HG02642 (cell line): ENCODE measurements around the gene GRAMD1C.
"Not testable (repeated sequence)": the region's sequence is repeated elsewhere in the genome, so short reads cannot be mapped to it uniquely, and the experiment has no call there.

Source experiments
- ATAC-seq: cut with Tn5 transposase; IDR thresholded peaks from one replicate; pipeline ENCODE4 v1.9.1; 2021; ENCODE audit warnings: mild to moderate bottlenecking; ENCODE audit not compliant: unreplicated experiment, poor library complexity

GRAMD1C gene

GRCh38 chr3:113849841-113850240 lies 11.3 kb downstream of the GRAMD1C start:
- not testable (repeated sequence) for ATAC-seq

DNA sequence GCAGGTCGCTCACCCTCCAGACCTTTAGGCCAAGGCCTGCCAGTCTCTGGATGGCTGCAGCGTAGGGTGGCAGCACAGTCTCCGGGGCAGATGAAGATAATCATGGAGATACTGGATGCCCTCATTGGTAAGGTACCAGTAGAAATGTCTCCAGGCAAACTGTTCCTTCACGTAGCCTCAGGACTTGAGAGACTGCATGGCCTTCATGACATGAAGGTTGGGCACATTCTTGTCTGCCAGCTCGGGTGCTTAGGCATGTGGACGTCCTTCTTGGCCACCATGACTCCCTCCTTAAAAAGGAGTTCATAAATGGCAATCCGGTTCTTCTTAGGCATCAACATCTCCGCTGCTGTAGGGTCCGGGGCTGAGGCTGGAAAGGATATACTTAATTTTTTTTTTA lies 11.8 kb downstream of the GRAMD1C start:
- ATAC-seq = not testable (repeated sequence)

GRCh38 chr3:113852506-113852905 lies 13.9 kb downstream of the GRAMD1C start:
- no peak for ATAC-seq

DNA sequence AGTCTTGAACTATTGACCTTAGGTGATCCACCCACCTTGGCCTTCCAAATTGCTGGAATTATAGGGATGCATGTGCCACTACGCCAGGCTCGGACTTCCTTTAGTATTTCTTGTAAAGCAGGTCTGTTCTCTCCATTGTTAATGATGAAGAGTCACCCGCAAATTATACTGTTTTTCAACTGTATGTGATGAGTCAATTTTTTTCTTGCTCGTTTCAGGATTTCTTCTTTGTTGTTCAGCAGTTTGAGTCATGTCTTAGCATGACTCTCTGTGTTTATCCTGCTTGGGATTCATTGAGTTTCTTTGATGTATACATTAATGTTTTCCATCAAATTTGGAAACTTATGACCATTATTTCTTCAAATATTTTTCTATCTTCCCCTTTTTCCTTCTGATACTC lies 28.9 kb downstream of the GRAMD1C start:
- no peak for ATAC-seq

DNA sequence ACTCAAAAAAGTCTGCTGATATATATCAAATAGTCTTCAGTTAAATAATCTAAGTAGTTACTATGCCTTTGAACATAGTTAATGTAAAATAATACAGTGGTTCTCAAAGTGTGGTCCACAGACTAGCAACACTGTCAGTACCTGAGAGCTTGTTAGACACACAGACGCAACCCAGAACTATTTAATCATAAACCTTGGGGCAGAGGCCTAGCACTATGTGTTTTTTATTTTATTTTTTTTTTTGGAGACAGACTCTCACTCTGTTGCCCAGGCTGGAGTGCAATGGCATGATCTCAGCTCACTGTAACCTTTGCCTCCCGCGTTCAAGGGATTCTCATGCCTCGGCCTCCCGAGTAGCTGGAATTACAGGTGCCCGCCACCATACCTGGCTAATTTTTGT lies 34.7 kb downstream of the GRAMD1C start:
- ATAC-seq = no peak

DNA sequence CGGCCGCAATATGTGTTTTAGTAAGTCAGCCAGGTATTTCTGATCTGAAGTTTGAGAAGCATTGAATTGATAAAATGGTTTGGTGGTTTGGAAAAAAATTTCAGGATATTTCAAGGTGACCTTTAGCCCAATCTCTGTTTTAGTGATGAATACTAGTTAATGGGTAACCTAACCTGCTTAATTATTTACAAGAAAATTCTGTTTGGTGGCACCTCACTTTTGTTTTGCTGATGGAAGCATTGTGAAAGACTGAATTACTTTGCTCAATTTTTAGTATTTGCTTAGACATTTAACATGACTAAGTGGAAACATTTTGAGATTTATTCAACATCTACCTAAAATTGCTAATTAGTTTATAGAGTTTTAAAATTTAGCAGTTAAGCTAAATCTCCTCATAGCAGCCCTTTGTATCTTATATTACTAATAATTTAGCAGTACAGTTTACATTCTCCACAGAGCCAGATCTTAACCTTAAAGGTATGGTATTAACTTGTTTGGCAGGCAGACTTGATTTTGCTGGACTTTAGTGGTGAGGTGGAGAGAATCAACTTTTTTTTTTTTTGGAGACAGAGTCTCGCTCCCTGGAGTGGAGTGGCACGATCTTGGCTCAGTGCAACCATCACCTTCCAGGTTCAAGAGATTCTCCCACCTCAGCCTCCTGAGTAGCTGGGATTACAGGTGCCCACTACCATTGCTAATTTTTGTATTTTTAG lies 35.4 kb downstream of the GRAMD1C start:
- no peak for ATAC-seq

DNA sequence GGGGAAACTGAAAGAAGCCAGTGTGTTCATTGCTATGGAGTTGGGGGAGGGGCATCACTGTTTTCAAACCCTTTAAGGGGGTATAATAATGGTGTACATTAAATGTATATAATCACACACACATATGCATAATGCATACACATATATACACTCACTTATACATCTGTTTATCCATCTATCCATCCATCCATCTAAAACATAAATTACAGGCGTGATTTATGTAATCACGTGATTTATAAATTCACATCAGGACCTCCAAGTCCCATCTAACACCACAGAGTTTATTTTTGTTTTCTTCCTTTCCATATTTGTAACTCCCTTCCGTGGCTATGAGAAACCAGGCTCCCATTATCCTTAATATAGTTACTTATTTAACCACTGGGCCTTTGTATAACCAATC lies 39.8 kb downstream of the GRAMD1C start:
- no peak for ATAC-seq

DNA sequence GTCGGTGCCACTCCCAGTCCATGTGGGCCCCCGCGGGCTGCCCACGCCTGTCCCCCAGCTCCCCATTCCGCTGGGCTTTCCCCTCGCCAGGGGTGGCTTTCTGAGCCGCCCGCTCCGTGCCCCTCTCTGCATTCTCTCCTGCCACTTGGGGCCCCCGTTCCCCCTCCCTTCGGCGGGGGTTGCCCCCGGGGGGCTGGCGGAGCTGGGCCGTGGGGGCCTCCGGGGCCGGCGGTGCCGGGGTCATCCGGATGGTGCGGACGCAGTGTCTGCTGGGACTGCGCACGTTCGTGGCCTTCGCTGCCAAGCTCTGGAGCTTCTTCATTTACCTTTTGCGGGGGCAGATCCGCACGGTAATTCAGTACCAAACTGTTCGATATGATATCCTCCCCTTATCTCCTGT lies 46.5 kb downstream of the GRAMD1C start:
- no peak for ATAC-seq

DNA sequence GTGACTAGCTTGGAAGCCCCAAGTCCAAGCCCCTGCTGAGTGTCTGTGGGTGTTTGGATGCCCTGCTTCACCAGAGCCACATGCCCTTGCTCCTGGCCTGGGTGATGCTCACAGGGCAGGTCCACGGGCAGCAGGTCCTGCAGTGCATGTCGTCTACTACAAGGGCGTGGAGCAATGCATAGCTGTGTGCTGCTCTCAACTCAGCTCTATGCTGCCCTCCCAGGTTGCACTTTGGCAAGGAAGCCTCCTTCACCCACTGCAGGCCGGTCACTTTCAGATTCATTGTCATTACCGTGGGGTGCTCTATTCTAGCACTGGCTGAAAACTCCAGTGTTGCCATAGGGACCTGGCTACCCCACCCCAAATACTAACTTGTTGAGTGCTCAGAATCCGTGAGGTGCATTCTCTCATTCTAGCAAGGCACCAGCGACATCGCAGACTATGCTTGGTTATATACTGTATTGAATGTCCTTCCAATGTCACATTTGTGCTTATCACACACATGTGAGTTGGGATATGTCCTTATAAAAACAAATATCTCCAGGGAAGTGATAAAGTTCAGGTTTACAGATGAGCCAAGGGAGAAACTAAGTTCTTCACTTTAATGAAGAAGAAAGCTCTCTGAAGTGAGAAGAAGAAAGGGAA lies 51.8 kb downstream of the GRAMD1C start:
- ATAC-seq = no peak

- ATAC-seq = no peak
These were observed 56.3 kb downstream of the GRAMD1C start for GRCh38 chr3:113894927-113895326.

DNA sequence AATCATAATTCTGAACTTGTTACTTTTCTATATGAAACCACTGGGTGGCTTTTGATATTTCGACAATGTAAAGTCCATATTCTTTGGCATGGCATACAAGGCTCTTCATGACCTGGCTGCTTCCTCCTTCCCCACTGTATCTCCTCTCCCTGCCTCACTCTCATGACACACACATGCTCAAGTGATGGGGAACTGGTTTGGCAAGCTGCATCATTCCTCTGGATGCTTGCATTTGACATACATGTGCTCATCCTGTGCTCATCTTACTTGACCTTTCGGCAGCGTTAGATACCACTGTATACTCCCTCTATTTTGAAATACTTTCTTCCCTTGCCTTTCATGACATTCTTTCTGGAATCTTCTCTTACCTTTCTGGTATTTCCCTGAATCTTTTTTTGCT lies 57.4 kb downstream of the GRAMD1C start:
- no peak for ATAC-seq

- ATAC-seq = no peak
These were observed 58.3 kb downstream of the GRAMD1C start for GRCh38 chr3:113896930-113897329.

GRCh38 chr3:113897373-113897777 lies 58.8 kb downstream of the GRAMD1C start:
- no peak for ATAC-seq

GRCh38 chr3:113898892-113899291 lies 60.3 kb downstream of the GRAMD1C start:
- ATAC-seq = no peak

GRCh38 chr3:113906568-113907140 lies 68.1 kb downstream of the GRAMD1C start:
- no peak for ATAC-seq

DNA sequence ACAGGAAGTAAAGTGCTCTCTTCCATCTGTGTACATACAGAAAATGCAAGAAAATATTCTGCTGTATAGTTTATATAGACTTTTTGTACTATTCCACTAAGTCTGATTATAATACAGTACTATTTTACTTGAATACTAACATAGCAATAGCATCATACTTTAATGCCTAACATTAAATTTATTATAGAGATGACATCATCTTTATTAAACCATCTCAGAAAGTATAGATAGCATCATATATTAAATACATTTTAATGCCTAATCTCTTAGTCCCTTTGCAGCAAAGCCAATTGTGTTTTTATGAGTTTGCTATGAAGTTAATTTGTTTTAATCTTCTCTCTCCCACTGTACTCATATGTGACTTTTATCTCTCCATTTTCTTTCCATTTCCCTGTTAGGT lies 69.5 kb downstream of the GRAMD1C start:
- ATAC-seq = no peak

DNA sequence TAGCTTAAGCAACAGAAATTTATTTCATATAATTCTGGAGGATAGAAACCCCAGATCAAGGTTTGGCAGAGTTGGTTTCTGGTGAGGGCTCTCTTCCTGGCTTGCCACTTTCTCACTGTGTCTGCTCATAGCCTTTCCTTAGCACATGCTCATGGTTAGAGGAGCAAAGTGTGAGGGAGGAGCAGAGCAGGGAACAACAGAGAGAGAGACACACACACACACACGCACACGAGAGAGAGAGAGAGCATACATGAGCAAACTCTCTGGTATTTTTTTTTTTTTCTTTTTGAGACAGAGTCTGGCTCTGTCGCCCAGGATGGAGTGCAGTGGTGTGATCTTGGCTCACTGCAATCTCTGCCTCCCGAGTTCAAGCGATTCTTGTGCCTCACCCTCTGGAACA lies 72.4 kb downstream of the GRAMD1C start:
- no peak for ATAC-seq

DNA sequence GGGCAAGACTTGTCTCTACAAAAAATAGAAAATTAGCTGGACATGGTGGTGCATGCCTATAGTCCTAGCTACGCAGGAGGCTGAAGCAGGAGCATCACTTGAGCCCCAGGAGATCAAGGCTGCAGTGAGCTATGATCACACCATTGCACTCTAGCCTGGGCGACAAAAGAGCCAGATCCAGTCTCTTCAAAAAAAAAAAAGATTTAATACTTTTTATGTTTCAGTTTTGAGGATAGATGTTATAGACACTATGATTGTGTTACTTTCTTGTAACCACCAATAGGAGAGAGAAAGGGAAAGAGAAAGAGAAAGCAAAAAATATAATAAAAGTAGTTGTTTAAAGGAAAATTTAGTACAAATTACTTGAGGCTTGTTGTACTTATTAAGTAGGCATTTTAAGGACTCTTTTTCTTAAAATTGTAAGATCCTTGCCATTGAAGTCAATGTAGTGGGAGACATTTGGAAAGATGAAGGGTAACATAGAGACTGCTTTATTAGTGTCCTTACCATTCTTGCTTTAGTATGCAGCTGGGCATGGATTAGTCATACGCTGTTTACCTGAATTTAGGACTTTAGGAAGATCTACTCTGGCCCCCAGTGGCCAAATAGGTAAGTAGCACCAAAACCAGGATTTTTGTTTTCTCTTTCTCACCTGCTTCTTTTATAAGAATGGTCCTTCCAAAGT lies 74.1 kb downstream of the GRAMD1C start:
- peak; percentile 89 for ATAC-seq

- ATAC-seq = no peak
These were observed 76.1 kb downstream of the GRAMD1C start for GRCh38 chr3:113914646-113915045.

DNA sequence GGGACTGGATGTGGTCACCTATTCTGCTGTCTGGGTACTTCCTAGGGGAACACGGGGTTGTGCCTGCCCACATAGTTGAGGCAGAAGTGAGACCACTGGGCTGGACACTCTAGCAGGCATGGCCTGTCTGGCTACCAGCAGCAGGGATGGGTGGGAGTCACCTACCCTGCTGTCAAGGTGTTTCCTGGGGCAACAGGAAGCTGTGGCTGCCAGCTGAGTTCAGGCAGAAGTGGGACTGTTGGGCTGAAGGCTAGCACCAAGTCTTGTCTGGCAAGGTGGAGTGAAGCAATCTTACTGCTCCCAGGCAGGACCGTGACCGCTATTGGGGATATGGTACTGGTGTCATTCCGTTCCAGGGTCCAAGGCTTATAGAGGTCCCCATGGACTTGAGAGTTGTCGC lies 89.0 kb downstream of the GRAMD1C start:
- no peak for ATAC-seq

DNA sequence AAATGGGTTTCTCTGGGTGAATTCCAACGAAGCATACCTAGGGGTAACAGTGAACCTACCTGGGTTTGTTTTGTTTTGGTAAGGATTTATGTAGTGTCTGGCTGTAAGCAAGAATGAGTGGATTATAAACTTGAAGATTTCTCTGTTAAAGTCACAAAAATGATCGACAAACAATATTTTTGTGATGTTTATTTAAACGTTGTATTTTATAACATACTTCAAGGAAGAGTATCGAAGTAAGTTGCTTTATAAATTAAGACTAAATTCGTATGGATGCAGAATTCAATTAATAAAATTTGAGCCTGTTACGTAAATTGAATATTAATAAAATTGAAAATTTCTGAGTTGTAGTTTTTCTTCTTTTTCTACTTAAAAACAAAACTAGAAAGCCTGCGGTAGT lies 108.2 kb downstream of the GRAMD1C start:
- no peak for ATAC-seq
